Measurements from ENCODE around the gene HAL. TPM values are rescaled to one million over a fixed set of nuclear protein-coding genes. Genes with fewer than 3 reads are reported as not detected.

HAL gene, protein sequence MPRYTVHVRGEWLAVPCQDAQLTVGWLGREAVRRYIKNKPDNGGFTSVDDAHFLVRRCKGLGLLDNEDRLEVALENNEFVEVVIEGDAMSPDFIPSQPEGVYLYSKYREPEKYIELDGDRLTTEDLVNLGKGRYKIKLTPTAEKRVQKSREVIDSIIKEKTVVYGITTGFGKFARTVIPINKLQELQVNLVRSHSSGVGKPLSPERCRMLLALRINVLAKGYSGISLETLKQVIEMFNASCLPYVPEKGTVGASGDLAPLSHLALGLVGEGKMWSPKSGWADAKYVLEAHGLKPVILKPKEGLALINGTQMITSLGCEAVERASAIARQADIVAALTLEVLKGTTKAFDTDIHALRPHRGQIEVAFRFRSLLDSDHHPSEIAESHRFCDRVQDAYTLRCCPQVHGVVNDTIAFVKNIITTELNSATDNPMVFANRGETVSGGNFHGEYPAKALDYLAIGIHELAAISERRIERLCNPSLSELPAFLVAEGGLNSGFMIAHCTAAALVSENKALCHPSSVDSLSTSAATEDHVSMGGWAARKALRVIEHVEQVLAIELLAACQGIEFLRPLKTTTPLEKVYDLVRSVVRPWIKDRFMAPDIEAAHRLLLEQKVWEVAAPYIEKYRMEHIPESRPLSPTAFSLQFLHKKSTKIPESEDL
- total RNA-seq (100 to 1,000 TPM; 125 to 174 TPM), polyA plus RNA-seq (100 to 1,000 TPM in 1 of 2 donors, 10 to 100 TPM in 1; 62.4 to 114 TPM)

DNA sequence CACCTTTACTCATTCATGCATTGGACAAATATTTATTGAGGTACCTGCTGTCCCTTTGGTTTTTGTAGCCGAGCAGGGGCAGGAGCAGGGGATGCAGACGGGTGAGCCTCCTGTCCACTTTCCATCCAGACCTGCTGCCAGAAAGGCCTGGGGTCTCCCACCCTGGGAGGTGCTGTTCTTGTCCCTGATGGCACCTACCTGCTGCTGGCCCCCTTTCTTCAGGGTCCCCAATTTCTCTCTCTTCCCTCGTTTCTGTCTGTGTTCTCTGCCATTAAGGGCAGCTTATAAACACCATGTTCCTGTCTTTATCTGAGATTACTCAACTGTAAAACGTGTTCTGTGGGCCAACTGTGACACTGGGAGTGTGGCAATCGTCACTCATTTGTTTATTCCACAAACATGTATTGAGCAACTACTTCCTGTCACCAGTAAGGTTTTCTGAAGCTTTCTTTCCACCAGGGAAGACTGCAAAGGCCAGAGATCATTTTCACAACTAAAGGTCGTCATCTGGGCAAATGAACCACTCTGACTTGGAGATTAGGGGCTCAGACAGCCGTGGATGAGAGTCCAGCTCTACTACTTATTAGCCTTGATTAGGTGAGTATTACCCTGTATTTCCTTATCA lies at the start of gene HAL:
Gene HAL, minus strand, starts transcription at position 311 of the 625 bp plus-strand sequence. CDS start 434 bp downstream, outside the sequence.
- 17% methylated on average over 7 of the region's 7 CpGs for WGBS
- H3K27ac ChIP-seq (ENCODE audit: low read depth in 1 of 2, low read length in 2 of 2), result peak within 1 kb of the TSS; percentile 79 to 84
- DNase-seq (ENCODE audit: low spot score), result peak; percentile 44
- peaks cover 7 to 42% (median 19%) of the 10 kb centered on the region in 4 donors for H3K4me1 ChIP-seq (ENCODE audit: control insufficient read depth in 4 of 4, insufficient read depth in 4 of 4, low read length in 3 of 4)
- peaks cover 0 to 31% (median 16%) of the 10 kb centered on the region in 4 donors for H3K36me3 ChIP-seq (ENCODE audit: control insufficient read depth in 4 of 4, insufficient read depth in 3 of 4, low read depth in 1 of 4, low read length in 3 of 4)
- H3K9ac ChIP-seq (ENCODE audit: low read depth in 1 of 2, low read length in 2 of 2), result peak within 1 kb of the TSS in 1 of 2 donors; percentile 60
- peak within 1 kb of the TSS; percentile 34 to 75 (median 56) for H3K4me3 ChIP-seq (ENCODE audit: low read depth in 1 of 3, low read length in 3 of 3)
- H3K9me3 ChIP-seq (ENCODE audit: control insufficient read depth in 4 of 4, low read length in 3 of 4), result no peaks in the 10 kb centered on the region
- no peaks in the 10 kb centered on the region for H3K27me3 ChIP-seq (ENCODE audit: control insufficient read depth in 4 of 4, insufficient read depth in 4 of 4, low read length in 3 of 4)
- TF ChIP-seq NR2F2 (IDR thresholded peaks at IDR 0.05), result peak; percentile 90
- peak; percentile 89 to 98 for TF ChIP-seq RXRA (IDR thresholded peaks at IDR 0.05)
- peak; percentile 49 to 64 for TF ChIP-seq RAD21 (IDR thresholded peaks at IDR 0.05)
- TF ChIP-seq JUND (IDR thresholded peaks at IDR 0.05), result peak; percentile 81 to 91
- peak in 1 of 2 donors; percentile 79 for TF ChIP-seq GABPA (IDR thresholded peaks at IDR 0.05 in 1 of 2, conservative IDR thresholded peaks at IDR 0.05 in 1 of 2)
- TF ChIP-seq, protein P1, sequence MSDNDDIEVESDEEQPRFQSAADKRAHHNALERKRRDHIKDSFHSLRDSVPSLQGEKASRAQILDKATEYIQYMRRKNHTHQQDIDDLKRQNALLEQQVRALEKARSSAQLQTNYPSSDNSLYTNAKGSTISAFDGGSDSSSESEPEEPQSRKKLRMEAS (IDR thresholded peaks at IDR 0.05), result peak; percentile 96
- peak; percentile 87 to 94 for TF ChIP-seq HNF4A (conservative IDR thresholded peaks at IDR 0.05)
- peak; percentile 93 for TF ChIP-seq SP1 (IDR thresholded peaks at IDR 0.05)
- TF ChIP-seq REST (IDR thresholded peaks at IDR 0.05), result peak; percentile 84
- peak; percentile 94 for TF ChIP-seq YY1 (IDR thresholded peaks at IDR 0.05)
- TF ChIP-seq, protein P2, sequence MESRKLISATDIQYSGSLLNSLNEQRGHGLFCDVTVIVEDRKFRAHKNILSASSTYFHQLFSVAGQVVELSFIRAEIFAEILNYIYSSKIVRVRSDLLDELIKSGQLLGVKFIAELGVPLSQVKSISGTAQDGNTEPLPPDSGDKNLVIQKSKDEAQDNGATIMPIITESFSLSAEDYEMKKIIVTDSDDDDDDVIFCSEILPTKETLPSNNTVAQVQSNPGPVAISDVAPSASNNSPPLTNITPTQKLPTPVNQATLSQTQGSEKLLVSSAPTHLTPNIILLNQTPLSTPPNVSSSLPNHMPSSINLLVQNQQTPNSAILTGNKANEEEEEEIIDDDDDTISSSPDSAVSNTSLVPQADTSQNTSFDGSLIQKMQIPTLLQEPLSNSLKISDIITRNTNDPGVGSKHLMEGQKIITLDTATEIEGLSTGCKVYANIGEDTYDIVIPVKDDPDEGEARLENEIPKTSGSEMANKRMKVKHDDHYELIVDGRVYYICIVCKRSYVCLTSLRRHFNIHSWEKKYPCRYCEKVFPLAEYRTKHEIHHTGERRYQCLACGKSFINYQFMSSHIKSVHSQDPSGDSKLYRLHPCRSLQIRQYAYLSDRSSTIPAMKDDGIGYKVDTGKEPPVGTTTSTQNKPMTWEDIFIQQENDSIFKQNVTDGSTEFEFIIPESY (IDR thresholded peaks at IDR 0.05), result peak; percentile 95
- TF ChIP-seq FOXA1 (IDR thresholded peaks at IDR 0.05), result peak; percentile 86
- peak; percentile 9 to 85 for TF ChIP-seq EGR1 (IDR thresholded peaks at IDR 0.05; ENCODE audit: low read depth in 2 of 2)
- TF ChIP-seq HNF4G (IDR thresholded peaks at IDR 0.05), result peak; percentile 64
- TF ChIP-seq CTCF (IDR thresholded peaks at IDR 0.05; ENCODE audit: low read depth, low read length, missing input control), result no peak
- TF ChIP-seq TAF1 (conservative IDR thresholded peaks at IDR 0.05), result no peak
- peak; percentile 92 for TF ChIP-seq FOXA2 (IDR thresholded peaks at IDR 0.05)
- peak; percentile 72 for TF ChIP-seq ATF3 (IDR thresholded peaks at IDR 0.05)
